Neural progenitor cell (in vitro differentiated cells): Measurements from ENCODE around the gene PHRF1.

Source experiments
- CTCF ChIP-seq: fragments of 200-600 bp; sonication (generic); IDR thresholded peaks from 2 replicates; pipeline ENCODE4 v1.5.1; 2017; ENCODE audit warnings: antibody characterized with exemption, mild to moderate bottlenecking
- EZH2 ChIP-seq: fragments of 200-600 bp; sonication (generic); IDR thresholded peaks from 2 replicates; pipeline ENCODE4 v1.6.1; 2017; ENCODE audit warnings: antibody characterized with exemption, mild to moderate bottlenecking, moderate library complexity
- EZH2phosphoT487 ChIP-seq: fragments of 200-600 bp; sonication (generic); IDR thresholded peaks from 2 replicates; pipeline ENCODE4 v1.6.1; 2017; ENCODE audit warnings: antibody characterized with exemption

DNA sequence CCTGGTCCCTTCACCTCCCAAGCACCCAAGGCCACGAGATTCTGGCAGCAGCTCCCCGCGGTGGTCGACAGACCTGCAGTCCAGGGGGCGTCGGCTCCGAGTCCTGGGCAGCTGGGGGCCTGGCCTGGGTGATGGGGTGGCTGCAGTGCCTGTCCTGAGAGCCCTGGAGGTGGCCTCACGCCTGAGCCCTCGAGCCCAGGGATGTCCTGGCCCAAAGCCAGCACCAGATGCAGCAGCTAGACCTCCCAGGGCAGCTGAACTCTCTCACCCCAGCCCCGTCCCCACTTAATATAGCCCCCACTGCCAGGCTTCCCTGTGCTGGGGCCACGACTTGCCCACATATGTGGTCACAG is 22.3 kb upstream of the PHRF1 start:
- no peak for TF ChIP-seq EZH2phosphoT487
- no peak for TF ChIP-seq CTCF
- no peak for TF ChIP-seq EZH2
